ENCODE data around the gene HEATR5B.
A peak's percentile ranks its signal among the peaks of the same experiment; 100 is the strongest.

Gene HEATR5B

DNA sequence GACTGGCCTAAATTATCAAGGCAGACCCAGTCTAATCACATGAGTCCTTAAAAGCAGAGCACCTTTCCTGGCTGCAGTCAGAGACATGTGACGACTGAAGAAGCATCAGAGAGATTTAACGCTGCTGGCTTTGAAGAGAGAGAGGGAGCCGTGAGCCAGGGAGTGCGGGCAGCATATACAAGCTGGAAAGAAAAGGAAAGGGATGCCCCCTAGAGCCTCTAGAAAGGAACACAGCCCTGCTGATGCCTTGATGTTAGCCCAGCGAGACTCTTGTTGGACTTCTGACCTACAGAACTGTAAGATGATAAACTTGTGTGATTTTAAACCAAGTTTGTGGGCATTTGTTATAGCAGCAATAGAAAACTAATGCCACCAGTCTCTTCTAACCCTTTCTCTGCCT, 58.1 kb downstream of the HEATR5B start:
- Histone ChIP-seq H3K36me3 (ENCODE audit: low read depth) (peaks cover 59% of the 10 kb centered on the region), H3K9me3 (ENCODE audit: severe bottlenecking) (no peaks in the 10 kb centered on the region), H3K4me1 (ENCODE audit: insufficient read depth, poor library complexity, severe bottlenecking) (no peaks in the 10 kb centered on the region), H3K27ac (ENCODE audit: poor library complexity, severe bottlenecking) (no peak overlapping the region), H3K4me3 (ENCODE audit: severe bottlenecking) (no peak overlapping the region), H3K27me3 (ENCODE audit: insufficient read depth, poor library complexity, severe bottlenecking) (no peaks in the 10 kb centered on the region)
- ATAC-seq (ENCODE audit: low read depth) (peak; percentile 36; the same call in 2 of the 3 replicates), DNase-seq (ENCODE audit: low spot score) (no peak)
- TF ChIP-seq, protein P1, sequence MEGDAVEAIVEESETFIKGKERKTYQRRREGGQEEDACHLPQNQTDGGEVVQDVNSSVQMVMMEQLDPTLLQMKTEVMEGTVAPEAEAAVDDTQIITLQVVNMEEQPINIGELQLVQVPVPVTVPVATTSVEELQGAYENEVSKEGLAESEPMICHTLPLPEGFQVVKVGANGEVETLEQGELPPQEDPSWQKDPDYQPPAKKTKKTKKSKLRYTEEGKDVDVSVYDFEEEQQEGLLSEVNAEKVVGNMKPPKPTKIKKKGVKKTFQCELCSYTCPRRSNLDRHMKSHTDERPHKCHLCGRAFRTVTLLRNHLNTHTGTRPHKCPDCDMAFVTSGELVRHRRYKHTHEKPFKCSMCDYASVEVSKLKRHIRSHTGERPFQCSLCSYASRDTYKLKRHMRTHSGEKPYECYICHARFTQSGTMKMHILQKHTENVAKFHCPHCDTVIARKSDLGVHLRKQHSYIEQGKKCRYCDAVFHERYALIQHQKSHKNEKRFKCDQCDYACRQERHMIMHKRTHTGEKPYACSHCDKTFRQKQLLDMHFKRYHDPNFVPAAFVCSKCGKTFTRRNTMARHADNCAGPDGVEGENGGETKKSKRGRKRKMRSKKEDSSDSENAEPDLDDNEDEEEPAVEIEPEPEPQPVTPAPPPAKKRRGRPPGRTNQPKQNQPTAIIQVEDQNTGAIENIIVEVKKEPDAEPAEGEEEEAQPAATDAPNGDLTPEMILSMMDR (IDR thresholded peaks at IDR 0.05; ENCODE audit: poor library complexity, severe bottlenecking): peak; percentile 33

DNA sequence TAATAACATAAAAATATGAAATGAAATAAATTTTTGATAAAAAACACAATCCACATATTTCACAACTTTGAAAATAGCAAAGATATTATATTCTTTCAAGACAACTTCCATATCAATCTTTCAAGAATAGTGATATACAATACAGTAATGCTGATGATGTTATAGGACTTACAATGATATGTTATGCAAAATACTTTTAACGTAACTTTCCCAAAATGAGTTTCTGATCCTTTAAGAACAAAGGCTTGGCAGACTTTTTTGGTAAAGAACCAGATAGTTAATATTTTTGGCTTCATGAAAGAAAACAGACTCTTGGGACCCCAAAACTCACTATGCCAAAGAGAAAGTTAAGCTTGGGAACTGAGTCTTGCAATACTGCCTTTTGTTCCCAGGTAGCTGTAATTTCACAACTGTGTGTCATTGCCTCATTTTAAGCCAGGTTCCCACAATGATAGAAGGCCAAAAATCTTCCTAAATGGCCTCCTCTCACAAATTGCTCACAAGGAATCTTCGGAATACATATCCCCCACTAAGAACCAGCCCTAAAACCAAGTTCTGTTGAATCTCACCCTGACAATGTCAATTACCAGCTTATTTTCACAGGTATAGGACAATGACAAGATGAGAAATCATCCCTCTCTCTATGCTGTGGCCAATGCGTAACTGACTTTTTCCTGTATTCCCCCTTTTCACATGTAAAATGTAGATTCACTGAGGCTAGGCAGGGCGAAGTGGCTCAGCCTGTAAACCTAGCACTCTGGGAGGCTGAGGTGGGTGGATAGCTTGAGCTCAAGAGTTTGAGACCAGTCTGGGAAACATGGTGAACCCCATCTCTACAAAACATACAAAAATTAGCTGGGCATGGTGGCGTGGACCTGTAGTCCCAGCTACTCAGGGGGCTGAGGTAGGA, 63.0 kb downstream of the HEATR5B start:
- TF ChIP-seq, protein P1 (IDR thresholded peaks at IDR 0.05; ENCODE audit: poor library complexity, severe bottlenecking): no peak
- Histone ChIP-seq H3K4me1 (ENCODE audit: insufficient read depth, poor library complexity, severe bottlenecking) (no peaks in the 10 kb centered on the region), H3K27ac (ENCODE audit: poor library complexity, severe bottlenecking) (no peak overlapping the region), H3K4me3 (ENCODE audit: severe bottlenecking) (no peak overlapping the region), H3K27me3 (ENCODE audit: insufficient read depth, poor library complexity, severe bottlenecking) (no peaks in the 10 kb centered on the region), H3K9me3 (ENCODE audit: severe bottlenecking) (no peaks in the 10 kb centered on the region), H3K36me3 (ENCODE audit: low read depth) (peaks cover 53% of the 10 kb centered on the region)
- DNase-seq (ENCODE audit: low spot score) (no peak), ATAC-seq (ENCODE audit: low read depth) (no peak)

DNA sequence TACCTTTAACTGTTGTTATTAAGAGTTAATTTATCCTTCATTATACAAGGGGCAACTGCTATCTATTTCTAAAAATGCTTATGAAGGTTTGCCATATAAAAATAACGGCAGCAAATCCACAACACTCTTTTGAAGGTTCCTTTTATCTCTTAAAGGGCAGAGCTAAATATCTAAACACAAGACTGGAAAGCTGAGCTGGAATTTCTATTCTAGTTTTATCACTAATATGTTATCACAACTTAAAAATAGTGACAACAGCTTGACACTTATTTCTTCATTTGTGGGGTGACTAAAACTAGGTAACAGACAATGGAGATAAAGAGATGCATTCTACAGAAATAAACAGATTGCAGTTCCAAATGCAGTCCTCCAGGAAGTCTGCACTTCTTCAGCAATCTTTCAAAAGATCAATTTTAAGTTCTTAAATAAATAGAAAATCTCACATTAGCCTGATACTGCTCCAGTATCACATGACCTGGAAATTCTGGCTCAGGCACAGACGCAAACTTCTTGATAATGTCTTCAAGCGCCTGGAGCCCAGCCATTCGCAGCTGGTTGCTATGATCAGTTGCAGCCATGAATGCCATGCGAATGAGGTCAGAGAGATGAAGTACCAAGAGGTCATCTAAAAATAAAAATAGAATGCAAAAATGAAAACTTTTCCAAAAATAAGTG, 63.8 kb downstream of the HEATR5B start:
- Histone ChIP-seq H3K27me3 (ENCODE audit: insufficient read depth, poor library complexity, severe bottlenecking) (no peaks in the 10 kb centered on the region), H3K4me3 (ENCODE audit: severe bottlenecking) (no peak overlapping the region), H3K36me3 (ENCODE audit: low read depth) (peaks cover 58% of the 10 kb centered on the region), H3K4me1 (ENCODE audit: insufficient read depth, poor library complexity, severe bottlenecking) (no peaks in the 10 kb centered on the region), H3K9me3 (ENCODE audit: severe bottlenecking) (no peaks in the 10 kb centered on the region), H3K27ac (ENCODE audit: poor library complexity, severe bottlenecking) (no peak overlapping the region)
- ATAC-seq (ENCODE audit: low read depth): no peak
- DNase-seq (ENCODE audit: low spot score): no peak
- TF ChIP-seq, protein P1 (IDR thresholded peaks at IDR 0.05; ENCODE audit: poor library complexity, severe bottlenecking): no peak

DNA sequence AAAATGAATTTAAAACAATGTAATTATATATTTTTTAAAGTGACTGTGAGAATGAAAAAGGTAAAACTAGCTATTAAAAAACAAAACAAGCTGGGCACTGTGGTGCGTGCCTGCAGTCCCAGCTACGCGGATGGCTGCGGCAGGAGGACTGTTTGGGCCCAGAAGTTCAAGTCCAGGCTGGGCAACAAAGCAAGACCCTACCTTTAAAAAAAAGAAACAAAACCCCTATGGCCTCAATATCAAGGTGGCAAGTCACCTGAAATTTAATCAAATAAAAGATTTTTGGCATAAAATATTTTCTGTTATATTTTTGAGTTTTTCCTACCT, 70.9 kb downstream of the HEATR5B start:
- Histone ChIP-seq H3K27ac (ENCODE audit: poor library complexity, severe bottlenecking) (no peak overlapping the region), H3K9me3 (ENCODE audit: severe bottlenecking) (no peaks in the 10 kb centered on the region), H3K36me3 (ENCODE audit: low read depth) (peaks cover 46% of the 10 kb centered on the region), H3K27me3 (ENCODE audit: insufficient read depth, poor library complexity, severe bottlenecking) (no peaks in the 10 kb centered on the region), H3K4me3 (ENCODE audit: severe bottlenecking) (no peak overlapping the region), H3K4me1 (ENCODE audit: insufficient read depth, poor library complexity, severe bottlenecking) (no peaks in the 10 kb centered on the region)
- DNase-seq (ENCODE audit: low spot score) (no peak), ATAC-seq (ENCODE audit: low read depth) (no peak)
- TF ChIP-seq, protein P1 (IDR thresholded peaks at IDR 0.05; ENCODE audit: poor library complexity, severe bottlenecking): no peak

Data from RWPE2 (cell line).